GOT3 (cell line): ENCODE data around the gene AGBL4.
"Not testable (repeated sequence)": the region's sequence is repeated elsewhere in the genome, so short reads cannot be mapped to it uniquely, and the experiment has no call there.

Experiments
- DNase-seq: peaks from one replicate; lab custom pipeline; 2025; ENCODE audit warnings: mixed read lengths; lab: John Stamatoyannopoulos, UW

Gene AGBL4

GRCh38 chr1:49435291-49435690 is 588.5 kb downstream of the AGBL4 start:
- DNase-seq: no peak

- no peak for DNase-seq
Observed at GRCh38 chr1:49424782-49425181, 599.0 kb downstream of the AGBL4 start.

- no peak for DNase-seq
Observed at GRCh38 chr1:49416758-49417157, 607.0 kb downstream of the AGBL4 start.

GRCh38 chr1:49408346-49408745 is 615.4 kb downstream of the AGBL4 start:
- DNase-seq: no peak

- no peak for DNase-seq
Observed at GRCh38 chr1:49397086-49397485, 626.7 kb downstream of the AGBL4 start.

GRCh38 chr1:49394200-49394599 is 629.6 kb downstream of the AGBL4 start:
- no peak for DNase-seq

GRCh38 chr1:49389699-49390098 is 634.1 kb downstream of the AGBL4 start:
- DNase-seq: no peak

GRCh38 chr1:49364676-49365075 is 659.1 kb downstream of the AGBL4 start:
- no peak for DNase-seq

- no peak for DNase-seq
Observed at GRCh38 chr1:49363628-49364027, 660.1 kb downstream of the AGBL4 start.

GRCh38 chr1:49358036-49358435 is 665.7 kb downstream of the AGBL4 start:
- no peak for DNase-seq

GRCh38 chr1:49356594-49356993 is 667.2 kb downstream of the AGBL4 start:
- DNase-seq: no peak

GRCh38 chr1:49351768-49352167 is 672.0 kb downstream of the AGBL4 start:
- no peak for DNase-seq

GRCh38 chr1:49346767-49347349 is 676.9 kb downstream of the AGBL4 start:
- DNase-seq: no peak

GRCh38 chr1:49340576-49340975 is 683.2 kb downstream of the AGBL4 start:
- no peak for DNase-seq

- DNase-seq: no peak
Observed at GRCh38 chr1:49339043-49339442, 684.7 kb downstream of the AGBL4 start.

- DNase-seq: no peak
Observed at GRCh38 chr1:49337251-49337650, 686.5 kb downstream of the AGBL4 start.

GRCh38 chr1:49333906-49334305 is 689.8 kb downstream of the AGBL4 start:
- no peak for DNase-seq

GRCh38 chr1:49331066-49331852 is 692.5 kb downstream of the AGBL4 start:
- DNase-seq: no peak

GRCh38 chr1:49323925-49324540 is 699.7 kb downstream of the AGBL4 start:
- no peak for DNase-seq

GRCh38 chr1:49320493-49320892 is 703.3 kb downstream of the AGBL4 start:
- DNase-seq: not testable (repeated sequence)

GRCh38 chr1:49319426-49319963 is 704.3 kb downstream of the AGBL4 start:
- DNase-seq: no peak

GRCh38 chr1:49318218-49318617 is 705.5 kb downstream of the AGBL4 start:
- no peak for DNase-seq

GRCh38 chr1:49307457-49307856 is 716.3 kb downstream of the AGBL4 start:
- DNase-seq: no peak
